ENCODE data around the gene KLK12.

Gene KLK12

GRCh38 chr19:51018745-51019543, 15.9 kb downstream of the KLK12 start:
- H3K27me3 Mint-ChIP-seq (ENCODE audit: low read depth) = peaks cover 89% of the 10 kb centered on the region
- peaks cover 19% of the 10 kb centered on the region for H3K4me1 Mint-ChIP-seq
- H3K9me3 Mint-ChIP-seq = peaks cover 3% of the 10 kb centered on the region
- no peaks in the 10 kb centered on the region for H3K36me3 Mint-ChIP-seq (ENCODE audit: low read depth)
- no peak overlapping the region for H3K27ac Mint-ChIP-seq
- no peak for TF ChIP-seq CTCF (IDR thresholded peaks at IDR 0.05; ENCODE audit: unreplicated experiment in 3 of 3)
- peak overlapping the region; percentile 69 to 75 (median 70) for H3K4me3 Mint-ChIP-seq

GRCh38 chr19:51016798-51017683, 17.8 kb downstream of the KLK12 start:
- H3K9me3 Mint-ChIP-seq = peaks cover 3% of the 10 kb centered on the region
- TF ChIP-seq CTCF (IDR thresholded peaks at IDR 0.05; ENCODE audit: unreplicated experiment in 3 of 3) = peak; percentile 72 to 84 (median 77)
- no peaks in the 10 kb centered on the region for H3K36me3 Mint-ChIP-seq (ENCODE audit: low read depth)
- H3K4me3 Mint-ChIP-seq = peak overlapping the region; percentile 82 to 84 (median 83)
- H3K27me3 Mint-ChIP-seq (ENCODE audit: low read depth) = peaks cover 94% of the 10 kb centered on the region
- H3K4me1 Mint-ChIP-seq = peaks cover 19% of the 10 kb centered on the region
- no peak overlapping the region for H3K27ac Mint-ChIP-seq

GRCh38 chr19:51015691-51016267, 19.0 kb downstream of the KLK12 start:
- Mint-ChIP-seq H3K9me3 (peaks cover 3% of the 10 kb centered on the region), H3K27me3 (ENCODE audit: low read depth) (peaks cover 88% of the 10 kb centered on the region), H3K4me3 (peak overlapping the region; percentile 16 to 30 (median 26)), H3K36me3 (ENCODE audit: low read depth) (no peaks in the 10 kb centered on the region), H3K4me1 (peaks cover 19% of the 10 kb centered on the region), H3K27ac (no peak overlapping the region)
- TF ChIP-seq CTCF (IDR thresholded peaks at IDR 0.05; ENCODE audit: unreplicated experiment in 3 of 3) = no peak

- no peak for TF ChIP-seq CTCF (IDR thresholded peaks at IDR 0.05; ENCODE audit: unreplicated experiment in 3 of 3)
- Mint-ChIP-seq H3K4me3 (peak overlapping the region in 1 of 3 experiments; percentile 53), H3K36me3 (ENCODE audit: low read depth) (no peaks in the 10 kb centered on the region), H3K9me3 (peaks cover 3% of the 10 kb centered on the region), H3K27ac (no peak overlapping the region), H3K4me1 (peaks cover 14% of the 10 kb centered on the region), H3K27me3 (ENCODE audit: low read depth) (peaks cover 83% of the 10 kb centered on the region)
Measured at GRCh38 chr19:51014242-51014641, 20.6 kb downstream of the KLK12 start.

- H3K4me1 Mint-ChIP-seq = peaks cover 6% of the 10 kb centered on the region
- H3K27ac Mint-ChIP-seq = no peak overlapping the region
- no peak overlapping the region for H3K4me3 Mint-ChIP-seq
- peaks cover 74% of the 10 kb centered on the region for H3K27me3 Mint-ChIP-seq (ENCODE audit: low read depth)
- TF ChIP-seq CTCF (IDR thresholded peaks at IDR 0.05; ENCODE audit: unreplicated experiment in 3 of 3) = no peak
- peaks cover 3% of the 10 kb centered on the region for H3K9me3 Mint-ChIP-seq
- no peaks in the 10 kb centered on the region for H3K36me3 Mint-ChIP-seq (ENCODE audit: low read depth)
Measured at GRCh38 chr19:51012661-51013190, 22.1 kb downstream of the KLK12 start.
